ENCODE measurements around the gene ITPK1. TPM values are rescaled to one million over a fixed set of nuclear protein-coding genes. Genes with fewer than 3 reads are reported as not detected.
A peak's percentile ranks its signal among the peaks of the same experiment; 100 is the strongest.

ITPK1 gene
- total RNA-seq, 1 donor: 25.0 TPM

DNA sequence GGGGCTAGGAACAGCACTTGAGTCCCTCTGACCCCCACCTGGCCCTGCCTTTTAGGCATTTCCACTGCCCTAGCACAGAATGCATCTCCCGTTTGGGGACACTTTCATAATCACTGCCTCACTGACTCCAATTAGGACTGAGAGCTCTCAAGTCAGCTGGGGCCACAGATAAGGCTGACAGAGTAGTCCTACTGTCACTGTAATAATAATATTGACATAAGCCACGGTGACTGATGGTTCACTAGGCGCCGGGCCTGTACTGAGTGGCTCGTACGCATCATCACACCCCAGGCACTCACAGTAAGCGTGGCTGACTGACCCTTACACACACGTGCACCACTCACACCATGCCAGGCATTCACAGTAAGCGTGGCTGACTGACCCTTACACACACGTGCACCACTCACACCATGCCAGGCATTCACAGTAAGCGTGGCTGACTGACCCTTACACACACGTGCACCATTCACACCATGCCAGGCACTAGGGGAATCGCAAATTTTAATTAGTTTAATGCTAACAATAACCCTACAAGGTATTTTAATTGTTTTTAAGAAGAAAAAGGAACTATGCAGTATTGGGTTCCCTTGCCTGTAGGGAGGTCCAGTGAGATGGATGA, 105.1 kb downstream of the ITPK1 start:
- no peak overlapping the region for H3K27ac ChIP-seq (ENCODE audit: low read depth, low read length)
- no peaks in the 10 kb centered on the region for H3K27me3 ChIP-seq (ENCODE audit: insufficient read depth, low read length)
- H3K9me3 ChIP-seq (ENCODE audit: low read depth, low read length): no peaks in the 10 kb centered on the region
- no peak overlapping the region for H3K4me3 ChIP-seq (ENCODE audit: insufficient read depth, low read length)
- H3K79me2 ChIP-seq (ENCODE audit: insufficient read depth, low read length): no peaks in the 10 kb centered on the region
- DNase-seq (ENCODE audit: insufficient read length, low spot score, missing footprints): peak; percentile 71
- no peak overlapping the region for H2AFZ ChIP-seq (ENCODE audit: low read length)
- H3K4me2 ChIP-seq (ENCODE audit: insufficient read depth, low read length): no peak overlapping the region
- peaks cover 24% of the 10 kb centered on the region for H4K20me1 ChIP-seq (ENCODE audit: insufficient read depth, low read length)
- H3K4me1 ChIP-seq (ENCODE audit: insufficient read depth, low read length): peaks cover 69% of the 10 kb centered on the region
- H3K36me3 ChIP-seq (ENCODE audit: insufficient read depth, low read length): no peaks in the 10 kb centered on the region
- TF ChIP-seq, protein P1, sequence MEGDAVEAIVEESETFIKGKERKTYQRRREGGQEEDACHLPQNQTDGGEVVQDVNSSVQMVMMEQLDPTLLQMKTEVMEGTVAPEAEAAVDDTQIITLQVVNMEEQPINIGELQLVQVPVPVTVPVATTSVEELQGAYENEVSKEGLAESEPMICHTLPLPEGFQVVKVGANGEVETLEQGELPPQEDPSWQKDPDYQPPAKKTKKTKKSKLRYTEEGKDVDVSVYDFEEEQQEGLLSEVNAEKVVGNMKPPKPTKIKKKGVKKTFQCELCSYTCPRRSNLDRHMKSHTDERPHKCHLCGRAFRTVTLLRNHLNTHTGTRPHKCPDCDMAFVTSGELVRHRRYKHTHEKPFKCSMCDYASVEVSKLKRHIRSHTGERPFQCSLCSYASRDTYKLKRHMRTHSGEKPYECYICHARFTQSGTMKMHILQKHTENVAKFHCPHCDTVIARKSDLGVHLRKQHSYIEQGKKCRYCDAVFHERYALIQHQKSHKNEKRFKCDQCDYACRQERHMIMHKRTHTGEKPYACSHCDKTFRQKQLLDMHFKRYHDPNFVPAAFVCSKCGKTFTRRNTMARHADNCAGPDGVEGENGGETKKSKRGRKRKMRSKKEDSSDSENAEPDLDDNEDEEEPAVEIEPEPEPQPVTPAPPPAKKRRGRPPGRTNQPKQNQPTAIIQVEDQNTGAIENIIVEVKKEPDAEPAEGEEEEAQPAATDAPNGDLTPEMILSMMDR (IDR thresholded peaks at IDR 0.05; ENCODE audit: extremely low read depth, low read depth, low read length): no peak

DNA sequence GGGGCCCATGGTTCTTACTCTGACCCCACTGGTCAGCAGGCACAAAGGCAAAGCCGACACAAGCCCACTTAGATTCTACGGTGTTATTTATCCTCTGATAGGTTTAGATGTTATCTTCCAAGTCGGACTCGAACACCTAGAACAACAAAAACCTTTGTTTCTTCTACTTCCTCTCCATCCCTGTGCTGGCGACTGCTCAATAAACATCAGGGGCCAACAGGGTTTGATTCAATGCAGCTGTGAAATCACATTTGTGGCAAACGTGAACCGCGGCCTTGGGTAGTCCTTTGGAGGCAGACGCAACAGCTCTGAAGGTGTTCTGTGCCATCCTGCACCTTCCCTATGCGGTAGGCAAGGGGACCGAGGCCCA, 105.6 kb downstream of the ITPK1 start:
- Histone ChIP-seq H3K79me2 (ENCODE audit: insufficient read depth, low read length) (no peaks in the 10 kb centered on the region), H3K27ac (ENCODE audit: low read depth, low read length) (no peak overlapping the region), H3K4me1 (ENCODE audit: insufficient read depth, low read length) (peaks cover 73% of the 10 kb centered on the region), H3K4me3 (ENCODE audit: insufficient read depth, low read length) (no peak overlapping the region), H4K20me1 (ENCODE audit: insufficient read depth, low read length) (peaks cover 24% of the 10 kb centered on the region), H3K27me3 (ENCODE audit: insufficient read depth, low read length) (no peaks in the 10 kb centered on the region), H2AFZ (ENCODE audit: low read length) (no peak overlapping the region), H3K36me3 (ENCODE audit: insufficient read depth, low read length) (no peaks in the 10 kb centered on the region), H3K9me3 (ENCODE audit: low read depth, low read length) (no peaks in the 10 kb centered on the region), H3K4me2 (ENCODE audit: insufficient read depth, low read length) (no peak overlapping the region)
- TF ChIP-seq, protein P1 (IDR thresholded peaks at IDR 0.05; ENCODE audit: extremely low read depth, low read depth, low read length): no peak
- DNase-seq (ENCODE audit: insufficient read length, low spot score, missing footprints): no peak

DNA sequence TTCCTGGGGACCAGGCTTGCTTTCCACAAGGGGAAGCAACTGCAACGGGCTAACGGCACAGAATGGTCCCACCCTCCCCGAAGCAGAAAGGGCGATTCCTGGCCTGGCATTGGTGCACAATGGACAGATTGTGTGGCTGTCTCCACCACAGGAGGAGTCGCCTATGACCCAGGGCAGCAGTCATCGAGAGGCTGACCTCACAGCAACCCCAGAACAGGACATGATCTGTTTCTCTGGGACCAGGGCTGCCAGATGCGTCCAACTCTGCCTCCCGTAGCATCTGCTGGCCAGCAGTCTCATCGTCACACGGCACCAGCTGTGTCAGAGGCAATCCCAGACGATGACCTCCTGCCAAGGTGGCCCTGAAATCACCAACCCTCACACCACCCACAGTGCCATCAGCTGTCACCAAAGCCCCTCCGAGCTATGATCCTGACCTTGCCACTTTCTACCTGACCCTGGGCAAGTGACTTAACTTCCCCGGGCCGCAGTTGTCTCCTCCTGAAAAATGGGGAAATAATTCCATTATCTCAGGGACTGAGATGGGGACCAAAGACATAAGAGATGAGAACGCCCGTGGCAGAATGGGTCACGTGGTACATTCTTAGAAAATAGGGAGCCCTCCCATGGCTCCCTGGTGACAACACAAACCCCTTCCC, 106.1 kb downstream of the ITPK1 start:
- DNase-seq (ENCODE audit: insufficient read length, low spot score, missing footprints): peak; percentile 86
- Histone ChIP-seq H3K27ac (ENCODE audit: low read depth, low read length) (peak overlapping the region; percentile 78), H3K4me3 (ENCODE audit: insufficient read depth, low read length) (no peak overlapping the region), H3K4me1 (ENCODE audit: insufficient read depth, low read length) (peaks cover 74% of the 10 kb centered on the region), H2AFZ (ENCODE audit: low read length) (peak overlapping the region; percentile 7), H3K36me3 (ENCODE audit: insufficient read depth, low read length) (no peaks in the 10 kb centered on the region), H3K4me2 (ENCODE audit: insufficient read depth, low read length) (no peak overlapping the region), H3K79me2 (ENCODE audit: insufficient read depth, low read length) (no peaks in the 10 kb centered on the region), H3K27me3 (ENCODE audit: insufficient read depth, low read length) (no peaks in the 10 kb centered on the region), H3K9me3 (ENCODE audit: low read depth, low read length) (no peaks in the 10 kb centered on the region), H4K20me1 (ENCODE audit: insufficient read depth, low read length) (peaks cover 24% of the 10 kb centered on the region)
- TF ChIP-seq, protein P1 (IDR thresholded peaks at IDR 0.05; ENCODE audit: extremely low read depth, low read depth, low read length): no peak

DNA sequence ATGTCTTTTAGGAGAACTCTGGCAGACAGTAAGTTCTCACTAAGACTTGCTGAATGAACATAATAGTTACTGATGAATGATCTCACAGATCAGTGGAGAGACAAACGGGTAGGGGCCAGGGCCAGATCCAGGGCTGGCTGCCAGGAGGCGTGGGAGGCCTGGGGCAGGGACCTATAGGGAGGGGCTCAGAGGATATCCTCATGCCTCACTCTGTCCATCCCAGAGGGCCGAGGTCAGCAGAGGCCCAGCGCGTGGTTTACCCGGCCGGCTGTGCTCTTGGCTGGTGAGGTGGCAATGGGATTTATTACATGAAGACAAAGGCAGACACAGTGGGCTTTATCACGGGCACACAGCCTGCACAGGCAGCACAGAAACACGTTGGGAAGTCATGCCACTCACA, 107.3 kb downstream of the ITPK1 start:
- H4K20me1 ChIP-seq (ENCODE audit: insufficient read depth, low read length): peaks cover 24% of the 10 kb centered on the region

More for the DNA sequence above, 107.3 kb downstream of the ITPK1 start:
- no peak overlapping the region for H2AFZ ChIP-seq (ENCODE audit: low read length)
- DNase-seq (ENCODE audit: insufficient read length, low spot score, missing footprints): peak; percentile 97
- peak overlapping the region; percentile 42 for H3K4me2 ChIP-seq (ENCODE audit: insufficient read depth, low read length)
- H3K27me3 ChIP-seq (ENCODE audit: insufficient read depth, low read length): no peaks in the 10 kb centered on the region
- peak overlapping the region; percentile 78 for H3K27ac ChIP-seq (ENCODE audit: low read depth, low read length)
- TF ChIP-seq, protein P1 (IDR thresholded peaks at IDR 0.05; ENCODE audit: extremely low read depth, low read depth, low read length): no peak
- H3K9me3 ChIP-seq (ENCODE audit: low read depth, low read length): no peaks in the 10 kb centered on the region
- no peaks in the 10 kb centered on the region for H3K79me2 ChIP-seq (ENCODE audit: insufficient read depth, low read length)
- peaks cover 65% of the 10 kb centered on the region for H3K4me1 ChIP-seq (ENCODE audit: insufficient read depth, low read length)
- no peaks in the 10 kb centered on the region for H3K36me3 ChIP-seq (ENCODE audit: insufficient read depth, low read length)
- H3K4me3 ChIP-seq (ENCODE audit: insufficient read depth, low read length): peak overlapping the region; percentile 14

All from osteoblast (primary cell).